HG03378 (cell line): ENCODE data around the gene MKS1.

Experiments used
- ATAC-seq: cut with Tn5 transposase; IDR thresholded peaks from one replicate; pipeline ENCODE4 v1.9.1; 2021; ENCODE audit warnings: mild to moderate bottlenecking, moderate library complexity; ENCODE audit not compliant: unreplicated experiment

MKS1 gene

DNA sequence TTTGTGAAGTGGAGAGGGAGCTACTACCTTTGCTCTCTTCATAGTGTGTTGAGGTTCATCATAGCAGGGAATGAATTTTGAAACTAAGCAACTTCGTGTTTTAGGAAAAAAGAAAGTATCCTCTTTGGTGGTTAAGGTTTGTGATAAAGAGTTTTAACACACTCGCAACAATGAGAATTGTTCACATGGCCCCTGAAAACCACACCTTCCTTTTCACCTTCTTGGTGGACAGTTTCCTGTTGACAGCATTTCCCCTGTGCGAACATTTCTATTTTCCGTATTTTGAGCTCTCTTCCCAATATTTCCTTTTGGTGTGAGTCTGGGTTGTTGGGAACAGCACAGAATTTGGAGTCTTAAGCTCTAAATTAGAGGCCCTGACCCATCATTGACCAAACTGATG, 48.4 kb downstream of the MKS1 start:
- ATAC-seq = no peak

- no peak for ATAC-seq
These were observed 52.4 kb downstream of the MKS1 start, which contains the start of gene OR4D2 for GRCh38 chr17:58166682-58167081. Gene OR4D2 (plus strand): TSS chr17:58166982. CDS start chr17:58169656, 2,674 bp downstream.

DNA sequence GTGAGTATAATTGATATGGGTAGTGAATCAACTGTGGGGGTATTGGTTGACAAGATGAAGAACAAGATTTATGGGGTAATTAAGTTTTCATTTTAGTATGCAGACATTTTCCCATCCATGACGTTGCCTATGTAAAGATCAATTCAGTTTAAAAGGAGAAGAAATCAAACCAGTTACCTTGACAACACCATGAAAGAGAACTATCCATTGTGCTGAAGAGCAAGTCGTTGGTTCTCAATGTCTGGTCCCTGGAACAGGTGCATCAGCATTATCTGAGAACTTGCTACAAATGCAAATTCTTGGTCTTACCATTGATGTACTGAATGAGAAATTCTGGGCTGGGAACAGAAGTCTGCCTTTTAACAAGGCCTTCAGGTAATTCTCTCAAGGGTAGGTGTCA, 53.1 kb downstream of the MKS1 start:
- no peak for ATAC-seq

- ATAC-seq = no peak
These were observed 57.5 kb downstream of the MKS1 start for GRCh38 chr17:58161566-58161965.

- no peak for ATAC-seq
These were observed 60.9 kb downstream of the MKS1 start for GRCh38 chr17:58158181-58158580.

GRCh38 chr17:58156839-58157803, 61.9 kb downstream of the MKS1 start:
- no peak for ATAC-seq
